Endothelial cell of umbilical vein (primary cell): ENCODE data around the gene KIAA0930. TPM values are rescaled to one million over a fixed set of nuclear protein-coding genes. Genes with fewer than 3 reads are reported as not detected.

Experiments
- BruUV-seq: library from RNA; stranded (reverse); fragments of 400-500 nt; replicated peaks from 2 replicates; lab custom pipeline; 2021; lab: Mats Ljungman, UMichigan
- CTCF ChIA-PET: fragments of 300-600, 350-600 bp; sonication (Branson Sonifier 250); formaldehyde crosslinking; loops from one replicate; lab custom pipeline; 2021; ENCODE audit warnings: antibody characterized with exemption, inconsistent platforms; lab: Charles Lee
- POLR2A ChIA-PET: fragments of 300-600, 350-600 bp; sonication (Branson Sonifier 250); formaldehyde crosslinking; loops from one replicate; lab custom pipeline; 2021; ENCODE audit warnings: antibody characterized with exemption, inconsistent platforms; lab: Charles Lee
- DNase-seq: peaks from one replicate; pipeline ENCODE4 v3.0.0-alpha.2; 2011; ENCODE audit warnings: low read depth, low spot score
- FAIRE-seq: peaks from 2 replicates; lab custom pipeline; 2011; peaks lifted over from hg19 to GRCh38; lab: Jason Lieb, UNC
- H2AFZ ChIP-seq: 2 replicates; pipeline ENCODE4 v1.6.0; 2012; ENCODE audit warnings: low read depth, low read length, control low read depth, inconsistent platforms
- H3K27ac ChIP-seq: 2 replicates; pipeline ENCODE4 v1.5.1; 2011; ENCODE audit warnings: low read depth, mild to moderate bottlenecking, control low read depth, low read length, moderate library complexity; ENCODE audit not compliant: insufficient read depth
- H3K27me3 ChIP-seq, 2 experiments: 2 replicates each; pipeline versions ENCODE4 v1.6.0 to v1.6.1; 2011; ENCODE audit warnings: low read length in 2 of 2, mixed read lengths in 1 of 2; ENCODE audit not compliant: control insufficient read depth in 2 of 2, insufficient read depth in 2 of 2
- H3K36me3 ChIP-seq, 2 experiments: 2 replicates in 1 of 2; 3 replicates in 1 of 2; pipeline ENCODE4 v1.5.1; 2011; ENCODE audit warnings: low read length in 2 of 2, mild to moderate bottlenecking in 1 of 2, moderate library complexity in 1 of 2; ENCODE audit not compliant: control insufficient read depth in 2 of 2, insufficient read depth in 2 of 2; ENCODE audit errors: extremely low read depth in 1 of 2
- H3K4me1 ChIP-seq: 3 replicates; pipeline ENCODE4 v1.5.1; 2011; ENCODE audit warnings: mild to moderate bottlenecking, low read length; ENCODE audit not compliant: control insufficient read depth, insufficient read depth; ENCODE audit errors: extremely low read depth
- H3K4me2 ChIP-seq: 2 replicates; pipeline ENCODE4 v1.6.1; 2011; ENCODE audit warnings: low read length, control low read depth, mixed read lengths; ENCODE audit not compliant: insufficient read depth
- H3K4me3 ChIP-seq, 3 experiments: fragments of 200-600 bp in 1 of 3; sonication (generic), shearing (Covaris generic) in 1 of 3; replicated peaks in 1 of 3; 2 replicates each; pipeline ENCODE4 v1.5.1; 2011 to 2016; ENCODE audit warnings: control low read depth in 3 of 3, low read length in 3 of 3, mild to moderate bottlenecking in 2 of 3, inconsistent platforms in 1 of 3, low read depth in 1 of 3, moderate library complexity in 1 of 3; ENCODE audit not compliant: insufficient read depth in 1 of 3
- H3K79me2 ChIP-seq: 2 replicates; pipeline ENCODE4 v1.6.0; 2012; ENCODE audit warnings: low read length, inconsistent platforms; ENCODE audit not compliant: control insufficient read depth, insufficient read depth
- H3K9ac ChIP-seq: replicated peaks from 2 replicates; pipeline ENCODE3; 2011; ENCODE audit warnings: low read length, control low read depth; ENCODE audit not compliant: insufficient read depth; ENCODE audit errors: extremely low read depth
- H3K9me1 ChIP-seq: replicated peaks from 3 replicates; pipeline ENCODE4 v1.6.0; 2011; ENCODE audit warnings: mild to moderate bottlenecking, low read length; ENCODE audit not compliant: control insufficient read depth, insufficient read depth; ENCODE audit errors: extremely low read depth
- H3K9me3 ChIP-seq: replicated peaks from 2 replicates; pipeline ENCODE4 v1.5.1; 2012; ENCODE audit warnings: low read length, inconsistent platforms; ENCODE audit not compliant: control insufficient read depth, insufficient read depth
- H4K20me1 ChIP-seq: replicated peaks from 2 replicates; pipeline ENCODE3; 2011; ENCODE audit warnings: mild to moderate bottlenecking, low read length; ENCODE audit not compliant: control insufficient read depth, insufficient read depth; ENCODE audit errors: extremely low read depth
- CTCF ChIP-seq, 2 donors: IDR thresholded peaks; 1 replicate in 1 of 2; 2 replicates in 1 of 2; pipeline ENCODE4 v1.5.1; 2011; ENCODE audit warnings: low read length in 2 of 2, mild to moderate bottlenecking in 2 of 2, moderate library complexity in 2 of 2, control low read depth in 1 of 2, inconsistent platforms in 1 of 2, low read depth in 1 of 2; ENCODE audit not compliant: insufficient read depth in 1 of 2; ENCODE audit errors: extremely low read depth in 1 of 2
- EZH2 ChIP-seq: IDR thresholded peaks from 2 replicates; pipeline ENCODE4 v1.6.1; 2012; ENCODE audit warnings: borderline replicate concordance, low read depth, mild to moderate bottlenecking, moderate library complexity, low read length, inconsistent platforms; ENCODE audit not compliant: severe bottlenecking
- FOS ChIP-seq: IDR thresholded peaks from 2 replicates; pipeline ENCODE4 v1.6.1; 2011; ENCODE audit warnings: mild to moderate bottlenecking, low read length, moderate library complexity, borderline replicate concordance; ENCODE audit not compliant: insufficient read depth
- GATA2 ChIP-seq: IDR thresholded peaks from 2 replicates; pipeline ENCODE4 v1.7.0; 2011; ENCODE audit warnings: low read depth, mild to moderate bottlenecking, moderate library complexity, mixed read lengths, low read length; ENCODE audit not compliant: insufficient read length, insufficient read depth
- JUN ChIP-seq: IDR thresholded peaks from 2 replicates; pipeline ENCODE4 v1.6.1; 2011; ENCODE audit warnings: borderline replicate concordance, low read depth; ENCODE audit not compliant: insufficient read length, insufficient read depth
- MAX ChIP-seq: IDR thresholded peaks from 2 replicates; pipeline ENCODE4 v1.6.1; 2011; ENCODE audit not compliant: insufficient read depth, insufficient read length
- POLR2A ChIP-seq: IDR thresholded peaks from 2 replicates; pipeline ENCODE4 v1.6.1; 2012; ENCODE audit warnings: low read depth, mild to moderate bottlenecking, control low read depth, low read length
- POLR2AphosphoS5 ChIP-seq: IDR thresholded peaks from 2 replicates; pipeline ENCODE4 v1.6.1; 2012; ENCODE audit warnings: low read depth, mild to moderate bottlenecking, control low read depth, low read length, moderate library complexity; ENCODE audit not compliant: insufficient read depth
- dilution Hi-C: fragments of 300-500 bp; cut with MboI; formaldehyde crosslinking; loops from one replicate; pipeline ENCODE4 v1.15.0; 2019; ENCODE audit warnings: low sequenced_read_pairs; ENCODE audit not compliant: extremely low pct_ligation_motif_present
- intact Hi-C: fragments of 100-400 bp; cut with micrococcal nuclease; formaldehyde crosslinking; loops from one replicate; pipeline ENCODE4 v1.10.0; 2022
- polyA plus RNA-seq, 4 experiments: library from polyadenylated mRNA; depleted of rRNA in 3 of 4; stranded (reverse) in 3 of 4; unstranded in 1 of 4; fragments of >200 nt; gene quantifications; 2 replicates each; pipeline versions ENCODE4 v1.2.1 to v1.2.3, GENCODE V29; 2011 to 2012; ENCODE audit warnings: missing spikeins in 1 of 4
- total RNA-seq: library from RNA; stranded (reverse); gene quantifications from 2 replicates; pipeline ENCODE4 v1.2.3, GENCODE V29; 2021

KIAA0930 gene
- total and polyA plus RNA-seq, 2 donors (not counting 3 experiments of a cell fraction or from before 2014, with no cell fraction given) = 37.9 to 53.6 TPM

GRCh38 chr22:45207533-45207932, 33.2 kb downstream of the KIAA0930 start:
- no peak overlapping the region for H3K9ac ChIP-seq
- CTCF ChIA-PET = interaction anchor here (1.1 to 1.2 kb wide), 3 partner anchors 37 to 57 kb away, joined by 3 to 6 read pairs (median 3); no protein-coding TSS in a partner anchor

More at GRCh38 chr22:45207533-45207932, 33.2 kb downstream of the KIAA0930 start:
- FAIRE-seq (no peak), DNase-seq (no peak)
- Histone ChIP-seq H3K4me2 (no peak overlapping the region), H3K36me3 (peaks cover 0 to 8% of the 10 kb centered on the region in 2 experiments), H3K27me3 (no peaks in the 10 kb centered on the region), H2AFZ (no peak overlapping the region), H3K27ac (no peak overlapping the region), H3K9me3 (no peaks in the 10 kb centered on the region), H3K4me1 (peaks cover 6% of the 10 kb centered on the region), H3K79me2 (no peaks in the 10 kb centered on the region), H3K9me1 (no peaks in the 10 kb centered on the region), H3K4me3 (no peak overlapping the region), H4K20me1 (no peaks in the 10 kb centered on the region)
- POLR2A ChIA-PET = no interaction called here
- BruUV-seq = no TSS peak
- intact Hi-C loops (no loop called here), dilution Hi-C loops (no loop called here)
- TF ChIP-seq FOS = no peak
- TF ChIP-seq POLR2AphosphoS5 = no peak
- TF ChIP-seq MAX = no peak
- no peak for TF ChIP-seq POLR2A
- no peak for TF ChIP-seq GATA2
- no peak for TF ChIP-seq EZH2
- no peak for TF ChIP-seq JUN
- TF ChIP-seq CTCF (IDR thresholded peaks at IDR 0.05; ENCODE audit: extremely low read depth in 1 of 2, insufficient read depth in 1 of 2, low read depth in 1 of 2, low read length in 2 of 2) = no peak
